Rectal smooth muscle tissue (tissue), 1 donor: ENCODE results near the gene PIP5K1A.

ENCODE experiments used
- H3K27ac ChIP-seq: one replicate; pipeline ENCODE4 v1.7.0; 2013; ENCODE audit warnings: low read depth, low read length, inconsistent platforms
- H3K27me3 ChIP-seq: one replicate; pipeline ENCODE4 v1.7.0; 2013; ENCODE audit warnings: low read length; ENCODE audit not compliant: control insufficient read depth, insufficient read depth
- H3K36me3 ChIP-seq: one replicate; pipeline ENCODE4 v1.7.0; 2013; ENCODE audit warnings: low read length; ENCODE audit not compliant: control insufficient read depth, insufficient read depth
- H3K4me1 ChIP-seq: one replicate; pipeline ENCODE4 v1.7.0; 2013; ENCODE audit warnings: low read length; ENCODE audit not compliant: control insufficient read depth, insufficient read depth
- H3K4me3 ChIP-seq: one replicate; pipeline ENCODE4 v1.7.0; 2013; ENCODE audit warnings: low read length
- H3K9ac ChIP-seq: one replicate; pipeline ENCODE4 v1.7.0; 2013; ENCODE audit warnings: low read length

The PIP5K1A gene

DNA sequence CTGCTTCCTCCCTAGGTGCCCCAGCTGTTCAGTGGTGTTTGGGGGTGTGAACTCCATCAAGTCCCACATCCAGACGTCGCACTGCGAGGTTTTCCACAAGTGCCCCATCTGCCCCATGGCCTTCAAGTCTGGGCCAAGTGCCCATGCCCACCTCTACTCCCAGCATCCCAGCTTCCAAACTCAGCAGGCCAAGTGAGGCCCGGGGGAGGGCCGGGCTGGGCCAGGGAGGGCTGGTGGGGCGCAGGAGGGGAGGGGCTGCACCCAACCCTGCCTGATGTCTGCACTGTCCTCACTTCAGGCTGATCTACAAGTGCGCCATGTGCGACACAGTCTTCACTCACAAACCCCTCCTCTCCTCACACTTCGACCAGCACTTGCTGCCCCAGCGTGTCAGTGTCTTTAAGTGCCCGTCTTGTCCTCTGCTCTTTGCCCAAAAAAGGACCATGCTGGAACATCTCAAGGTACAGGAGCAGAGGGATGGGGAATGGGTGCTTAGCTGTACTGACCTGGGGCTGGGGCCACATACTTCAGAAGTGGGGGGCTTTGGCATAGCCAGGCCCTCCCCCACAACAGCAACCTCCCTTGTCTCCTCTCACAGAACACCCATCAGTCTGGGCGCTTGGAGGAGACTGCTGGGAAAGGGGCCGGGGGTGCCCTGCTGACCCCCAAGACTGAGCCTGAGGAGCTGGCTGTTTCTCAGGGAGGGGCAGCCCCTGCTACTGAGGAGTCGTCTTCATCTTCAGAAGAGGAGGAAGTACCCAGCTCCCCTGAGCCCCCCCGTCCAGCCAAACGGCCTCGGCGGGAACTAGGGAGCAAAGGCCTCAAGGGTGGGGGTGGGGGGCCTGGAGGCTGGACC, 91.0 kb downstream of the PIP5K1A start:
- H3K36me3 ChIP-seq, result peaks cover 66% of the 10 kb centered on the region
- H3K27ac ChIP-seq, result no peak overlapping the region
- H3K27me3 ChIP-seq, result no peaks in the 10 kb centered on the region
- no peaks in the 10 kb centered on the region for H3K4me1 ChIP-seq
- no peak overlapping the region for H3K9ac ChIP-seq
- no peak overlapping the region for H3K4me3 ChIP-seq

DNA sequence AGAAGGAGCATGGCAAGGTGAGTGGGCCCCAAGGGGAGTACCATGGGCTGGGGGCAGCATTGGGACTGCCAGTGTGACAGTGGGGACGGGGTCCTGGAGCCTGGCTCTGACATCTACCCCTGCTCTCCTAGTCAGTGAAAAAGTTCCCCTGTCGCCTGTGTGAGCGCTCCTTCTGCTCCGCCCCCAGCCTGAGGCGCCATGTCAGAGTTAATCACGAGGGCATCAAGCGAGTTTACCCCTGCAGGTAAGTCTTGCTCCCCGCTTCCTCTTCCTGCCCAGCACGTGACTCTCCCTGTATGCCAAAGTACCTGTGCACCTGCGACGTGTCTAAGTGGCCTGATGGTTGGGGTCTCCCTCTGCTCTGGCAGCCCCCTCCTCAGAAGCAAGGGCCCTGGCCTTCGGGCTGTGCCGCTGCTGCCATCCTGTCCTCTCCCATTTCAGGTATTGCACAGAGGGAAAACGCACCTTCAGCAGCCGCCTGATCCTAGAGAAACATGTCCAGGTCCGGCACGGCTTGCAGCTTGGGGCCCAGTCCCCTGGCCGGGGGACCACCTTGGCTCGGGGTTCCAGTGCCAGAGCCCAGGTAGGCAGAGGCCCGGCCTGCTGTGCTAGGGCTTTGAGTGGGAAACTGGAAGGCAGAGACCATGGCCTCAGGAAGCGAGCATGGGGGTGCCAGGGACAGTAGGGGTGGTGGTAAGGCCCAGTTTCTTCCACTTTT, 91.8 kb downstream of the PIP5K1A start:
- Histone ChIP-seq H3K4me3 (no peak overlapping the region), H3K9ac (no peak overlapping the region), H3K36me3 (peaks cover 73% of the 10 kb centered on the region), H3K27me3 (no peaks in the 10 kb centered on the region), H3K4me1 (no peaks in the 10 kb centered on the region), H3K27ac (no peak overlapping the region)

DNA sequence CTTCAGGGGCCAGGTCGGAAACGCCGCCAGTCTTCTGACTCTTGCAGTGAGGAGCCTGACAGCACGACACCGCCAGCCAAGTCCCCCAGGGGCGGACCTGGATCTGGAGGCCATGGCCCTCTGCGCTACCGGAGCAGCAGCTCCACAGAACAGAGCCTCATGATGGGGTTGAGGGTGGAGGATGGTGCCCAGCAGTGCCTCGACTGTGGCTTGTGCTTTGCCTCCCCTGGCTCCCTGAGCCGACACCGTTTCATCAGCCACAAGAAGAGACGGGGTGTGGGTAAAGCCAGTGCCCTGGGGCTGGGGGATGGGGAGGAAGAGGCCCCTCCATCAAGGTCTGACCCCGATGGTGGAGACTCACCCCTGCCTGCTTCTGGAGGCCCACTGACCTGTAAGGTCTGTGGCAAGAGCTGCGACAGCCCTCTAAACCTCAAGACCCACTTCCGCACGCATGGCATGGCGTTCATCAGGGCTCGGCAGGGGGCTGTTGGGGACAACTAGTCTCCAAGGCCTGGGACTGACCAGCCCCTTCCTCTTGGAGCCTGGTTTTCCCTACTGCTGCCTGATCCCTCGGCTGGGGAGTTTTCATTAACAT, 92.5 kb downstream of the PIP5K1A start:
- Histone ChIP-seq H3K36me3 (peaks cover 78% of the 10 kb centered on the region), H3K9ac (no peak overlapping the region), H3K27ac (no peak overlapping the region)

DNA sequence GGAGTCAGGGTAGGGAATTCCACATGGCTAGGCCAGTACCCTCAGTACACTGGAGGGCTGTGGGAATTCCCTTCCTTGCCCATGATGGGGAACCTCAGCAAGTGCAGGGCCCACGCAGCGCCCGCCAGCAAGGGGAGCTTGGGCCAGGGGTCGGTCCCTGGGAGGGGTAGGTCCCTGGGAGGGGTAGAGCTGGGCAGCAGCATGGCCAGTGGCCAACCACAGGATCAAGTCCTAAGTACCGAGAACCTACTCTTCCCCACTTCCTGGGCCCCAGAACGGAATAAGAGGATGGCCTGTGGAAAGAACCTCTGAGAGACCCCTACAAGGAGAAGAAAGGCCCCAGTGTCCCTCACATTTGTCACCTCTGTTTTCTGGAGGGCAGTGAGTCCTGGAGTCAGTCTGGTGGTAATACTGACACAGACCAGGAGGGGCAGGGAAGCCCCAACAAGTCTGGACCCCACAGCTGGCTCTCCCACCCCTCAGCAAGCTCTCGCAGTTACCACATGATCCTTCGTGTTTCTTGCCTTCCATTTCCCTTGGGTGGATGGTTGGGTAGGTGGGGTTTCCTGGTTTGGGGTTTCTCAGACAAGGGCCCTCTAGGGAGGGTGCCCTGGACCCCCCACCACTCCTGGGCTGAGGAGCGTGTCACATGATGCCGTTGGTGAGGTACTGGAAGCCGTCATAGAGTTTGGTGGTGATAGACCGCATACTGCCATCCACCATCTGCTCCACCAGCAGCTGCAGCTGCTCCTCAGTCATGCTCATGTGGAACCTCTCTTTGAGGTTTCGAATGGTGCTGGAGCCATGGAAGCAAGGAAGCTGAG, 94.1 kb downstream of the PIP5K1A start:
- H3K9ac ChIP-seq, result peak overlapping the region; percentile 17
- H3K4me1 ChIP-seq, result no peaks in the 10 kb centered on the region
- H3K27me3 ChIP-seq, result no peaks in the 10 kb centered on the region
- no peak overlapping the region for H3K4me3 ChIP-seq
- H3K27ac ChIP-seq, result no peak overlapping the region
- H3K36me3 ChIP-seq, result peaks cover 81% of the 10 kb centered on the region

More for the DNA sequence above, 92.5 kb downstream of the PIP5K1A start:
- Histone ChIP-seq H3K27me3 (no peaks in the 10 kb centered on the region), H3K4me1 (no peaks in the 10 kb centered on the region), H3K4me3 (no peak overlapping the region)

DNA sequence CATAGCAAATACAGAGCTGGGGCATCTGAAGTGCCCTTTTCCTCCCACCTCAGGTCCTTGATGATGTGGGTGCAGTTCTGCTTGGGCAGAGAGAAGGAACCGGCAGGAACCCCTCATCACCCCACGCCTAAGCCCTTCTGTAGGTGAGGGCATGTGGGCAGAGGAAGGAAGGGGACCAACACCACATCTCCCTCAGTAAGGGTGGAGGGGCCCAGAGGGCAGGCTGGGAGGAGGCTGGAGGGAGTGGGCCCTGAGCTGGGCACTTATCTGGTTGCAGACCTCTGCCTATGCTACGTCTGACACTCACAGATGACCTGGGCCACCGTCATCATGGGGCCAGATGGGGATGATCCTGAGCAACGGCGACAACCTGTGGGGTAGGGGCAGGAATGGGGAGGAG, 94.7 kb downstream of the PIP5K1A start:
- Histone ChIP-seq H3K4me3 (no peak overlapping the region), H3K4me1 (no peaks in the 10 kb centered on the region), H3K9ac (peak overlapping the region; percentile 17), H3K36me3 (peaks cover 80% of the 10 kb centered on the region), H3K27me3 (no peaks in the 10 kb centered on the region), H3K27ac (no peak overlapping the region)

DNA sequence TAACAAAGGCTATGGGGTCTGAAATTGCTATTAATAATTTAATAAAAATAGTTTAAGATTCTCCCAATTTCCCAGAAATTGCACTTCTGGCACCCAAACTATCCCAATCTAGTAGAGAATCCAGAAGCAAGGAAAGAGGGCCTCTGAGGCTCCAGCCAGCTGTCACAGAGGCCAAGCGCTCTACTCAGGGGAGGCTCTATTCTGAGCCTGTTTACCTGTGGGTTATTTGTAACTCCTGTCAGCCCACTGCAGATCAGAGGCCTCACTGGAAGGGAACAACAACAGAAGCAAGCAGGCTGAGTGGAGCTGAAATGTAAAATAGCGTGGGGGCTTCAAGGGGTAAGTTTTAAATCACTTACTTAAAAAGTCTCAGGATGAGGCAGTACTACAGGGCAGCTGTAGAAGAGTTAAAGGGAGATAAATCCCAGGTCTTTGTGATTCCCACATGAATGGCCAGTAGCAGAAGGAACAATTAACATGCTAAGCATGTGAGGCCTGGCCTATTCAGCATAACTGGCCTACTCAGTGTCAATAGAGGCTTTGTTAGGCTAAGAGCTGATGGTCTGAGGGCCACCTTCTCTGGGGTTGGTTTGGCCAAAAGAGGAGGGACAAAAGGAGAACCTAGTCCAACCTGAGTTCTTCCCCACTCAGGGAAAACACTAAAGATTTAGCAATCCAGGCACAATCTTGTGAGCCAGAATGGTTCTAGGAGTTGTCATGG, 96.5 kb downstream of the PIP5K1A start:
- H3K9ac ChIP-seq, result no peak overlapping the region
- H3K36me3 ChIP-seq, result peaks cover 74% of the 10 kb centered on the region
- H3K4me1 ChIP-seq, result no peaks in the 10 kb centered on the region
- H3K27me3 ChIP-seq, result no peaks in the 10 kb centered on the region
- H3K4me3 ChIP-seq, result no peak overlapping the region
- no peak overlapping the region for H3K27ac ChIP-seq
